Astrocyte (in vitro differentiated cells and primary cell): ENCODE measurements around the gene PCDHB16. TPM values are rescaled to one million over a fixed set of nuclear protein-coding genes. Genes with fewer than 3 reads are reported as not detected.
"Not testable (repeated sequence)": the region's sequence is repeated elsewhere in the genome, so short reads cannot be mapped to it uniquely, and the experiment has no call there.

Source experiments
- DNase-seq: peaks from one replicate; pipeline ENCODE4 v3.0.0-alpha.2; 2010; ENCODE audit warnings: low read depth
- FAIRE-seq: peaks from 2 replicates; lab custom pipeline; 2011; peaks lifted over from hg19 to GRCh38; lab: Jason Lieb, UNC
- H2AFZ ChIP-seq: 2 replicates; pipeline ENCODE4 v1.6.0; 2012; ENCODE audit warnings: low read depth, low read length, inconsistent platforms
- H3K27ac ChIP-seq: 2 replicates; pipeline ENCODE4 v1.5.1; 2011; ENCODE audit warnings: low read depth, low read length, inconsistent platforms
- H3K27me3 ChIP-seq: 2 replicates; pipeline ENCODE4 v1.6.0; 2011; ENCODE audit warnings: low read length, inconsistent platforms; ENCODE audit not compliant: insufficient read depth
- H3K36me3 ChIP-seq: 2 replicates; pipeline ENCODE4 v1.5.1; 2011; ENCODE audit warnings: low read length, inconsistent platforms; ENCODE audit not compliant: insufficient read depth
- H3K4me1 ChIP-seq: 2 replicates; pipeline ENCODE4 v1.5.1; 2011; ENCODE audit warnings: low read length, inconsistent platforms; ENCODE audit not compliant: insufficient read depth
- H3K4me2 ChIP-seq: 2 replicates; pipeline ENCODE4 v1.6.0; 2012; ENCODE audit warnings: low read length, inconsistent platforms
- H3K4me3 ChIP-seq: 2 replicates; pipeline ENCODE4 v1.5.1; 2011; ENCODE audit warnings: low read depth, mild to moderate bottlenecking, low read length, inconsistent platforms; ENCODE audit not compliant: insufficient read depth
- H3K79me2 ChIP-seq: 2 replicates; pipeline ENCODE4 v1.6.0; 2012; ENCODE audit warnings: mild to moderate bottlenecking, low read length, inconsistent platforms; ENCODE audit not compliant: insufficient read depth
- H3K9ac ChIP-seq: 2 replicates; pipeline ENCODE4 v1.6.0; 2012; ENCODE audit warnings: mild to moderate bottlenecking, low read length, inconsistent platforms
- H3K9me3 ChIP-seq: 2 replicates; pipeline ENCODE4 v1.5.1; 2012; ENCODE audit warnings: low read depth, mild to moderate bottlenecking, low read length, inconsistent platforms; ENCODE audit not compliant: insufficient read depth
- H4K20me1 ChIP-seq: 2 replicates; pipeline ENCODE4 v1.6.0; 2012; ENCODE audit warnings: low read length, inconsistent platforms; ENCODE audit not compliant: insufficient read depth
- H3K27ac Mint-ChIP-seq: one replicate; pipeline ENCODE4 v1.8.0; 2021; ENCODE audit warnings: mild to moderate bottlenecking, mixed read lengths; ENCODE audit not compliant: unreplicated experiment
- H3K27me3 Mint-ChIP-seq: one replicate; pipeline ENCODE4 v1.8.0; 2021; ENCODE audit warnings: low read depth, mixed read lengths; ENCODE audit not compliant: unreplicated experiment
- H3K36me3 Mint-ChIP-seq: one replicate; pipeline ENCODE4 v1.8.0; 2021; ENCODE audit warnings: low read depth, mixed read lengths; ENCODE audit not compliant: unreplicated experiment
- H3K4me1 Mint-ChIP-seq: one replicate; pipeline ENCODE4 v1.8.0; 2021; ENCODE audit warnings: low read depth, mixed read lengths; ENCODE audit not compliant: unreplicated experiment
- H3K4me3 Mint-ChIP-seq: one replicate; pipeline ENCODE4 v1.8.0; 2021; ENCODE audit warnings: mild to moderate bottlenecking, moderate library complexity, mixed read lengths; ENCODE audit not compliant: unreplicated experiment
- H3K9me3 Mint-ChIP-seq: one replicate; pipeline ENCODE4 v1.8.0; 2021; ENCODE audit warnings: mild to moderate bottlenecking, mixed read lengths; ENCODE audit not compliant: unreplicated experiment
- EZH2 ChIP-seq: IDR thresholded peaks from 2 replicates; pipeline ENCODE4 v1.6.1; 2012; ENCODE audit warnings: mild to moderate bottlenecking, low read length, inconsistent platforms; ENCODE audit not compliant: insufficient read depth
- total RNA-seq: library from RNA; stranded (reverse); gene quantifications from 2 replicates; pipeline ENCODE4 v1.2.1, GENCODE V29; 2021
- TF ChIP-seq, protein P1 (sequence below): IDR thresholded peaks from 2 replicates; pipeline ENCODE4 v1.5.1; 2011; ENCODE audit warnings: low read depth, mild to moderate bottlenecking, inconsistent platforms, low read length, moderate library complexity; ENCODE audit not compliant: insufficient read depth

PCDHB16 gene
- total RNA-seq, 1 donor from 2014 or later, result 3.2 TPM

DNA sequence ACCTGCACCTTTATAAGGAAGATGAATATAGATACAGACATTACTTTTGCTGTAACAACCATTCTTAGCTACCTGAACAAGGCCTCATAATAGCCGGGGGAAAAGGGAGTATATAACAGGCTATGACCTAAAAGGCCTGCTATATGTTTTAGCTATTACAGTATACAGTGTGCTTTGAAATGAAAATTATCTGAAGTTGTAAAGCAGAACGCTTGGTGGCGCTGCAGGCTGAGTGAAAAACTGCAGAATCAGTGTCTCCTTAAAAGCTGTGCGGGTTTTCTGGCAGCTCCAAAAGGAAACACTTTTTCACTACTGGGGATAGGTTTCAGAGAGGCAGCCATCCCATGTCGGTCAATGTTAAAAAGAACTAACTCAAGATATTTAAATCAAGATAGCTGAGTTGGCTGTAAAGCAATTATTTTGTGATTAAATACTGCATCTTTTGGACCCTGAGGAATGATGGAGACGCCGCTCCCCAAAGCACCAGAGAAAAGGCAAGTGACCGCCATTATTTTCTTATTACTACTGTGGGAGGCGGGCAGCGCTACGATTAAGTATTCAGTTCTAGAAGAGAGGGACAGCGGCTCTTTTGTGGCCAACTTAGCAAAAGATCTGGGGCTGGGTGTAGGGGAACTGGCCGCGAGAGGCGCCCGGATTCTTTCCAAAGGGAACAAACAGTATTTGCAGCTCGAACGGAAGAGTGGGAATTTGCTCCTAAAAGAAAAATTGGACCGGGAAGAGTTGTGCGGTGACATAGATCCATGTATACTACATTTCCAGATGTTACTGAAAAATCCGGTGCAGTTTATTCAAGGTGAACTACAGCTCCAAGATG is 26.4 kb upstream of the PCDHB16 start:
- no peaks in the 10 kb centered on the region for H3K36me3 ChIP-seq
- no peak overlapping the region for H3K4me2 ChIP-seq
- H3K4me3 Mint-ChIP-seq, result no peak overlapping the region
- no peak overlapping the region for H3K27ac ChIP-seq
- DNase-seq (no peak), FAIRE-seq (no peak)
- no peak overlapping the region for H3K27ac Mint-ChIP-seq
- peaks cover 15% of the 10 kb centered on the region for H3K9me3 ChIP-seq
- no peaks in the 10 kb centered on the region for H3K4me1 ChIP-seq
- H2AFZ ChIP-seq, result no peak overlapping the region
- TF ChIP-seq, protein P1, sequence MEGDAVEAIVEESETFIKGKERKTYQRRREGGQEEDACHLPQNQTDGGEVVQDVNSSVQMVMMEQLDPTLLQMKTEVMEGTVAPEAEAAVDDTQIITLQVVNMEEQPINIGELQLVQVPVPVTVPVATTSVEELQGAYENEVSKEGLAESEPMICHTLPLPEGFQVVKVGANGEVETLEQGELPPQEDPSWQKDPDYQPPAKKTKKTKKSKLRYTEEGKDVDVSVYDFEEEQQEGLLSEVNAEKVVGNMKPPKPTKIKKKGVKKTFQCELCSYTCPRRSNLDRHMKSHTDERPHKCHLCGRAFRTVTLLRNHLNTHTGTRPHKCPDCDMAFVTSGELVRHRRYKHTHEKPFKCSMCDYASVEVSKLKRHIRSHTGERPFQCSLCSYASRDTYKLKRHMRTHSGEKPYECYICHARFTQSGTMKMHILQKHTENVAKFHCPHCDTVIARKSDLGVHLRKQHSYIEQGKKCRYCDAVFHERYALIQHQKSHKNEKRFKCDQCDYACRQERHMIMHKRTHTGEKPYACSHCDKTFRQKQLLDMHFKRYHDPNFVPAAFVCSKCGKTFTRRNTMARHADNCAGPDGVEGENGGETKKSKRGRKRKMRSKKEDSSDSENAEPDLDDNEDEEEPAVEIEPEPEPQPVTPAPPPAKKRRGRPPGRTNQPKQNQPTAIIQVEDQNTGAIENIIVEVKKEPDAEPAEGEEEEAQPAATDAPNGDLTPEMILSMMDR, result no peak
- TF ChIP-seq EZH2, result no peak
- no peaks in the 10 kb centered on the region for H4K20me1 ChIP-seq
- no peak overlapping the region for H3K9ac ChIP-seq
- H3K9me3 Mint-ChIP-seq, result peaks cover 25% of the 10 kb centered on the region
- H3K27me3 ChIP-seq, result no peaks in the 10 kb centered on the region
- no peaks in the 10 kb centered on the region for H3K27me3 Mint-ChIP-seq
- no peak overlapping the region for H3K4me3 ChIP-seq
- H3K36me3 Mint-ChIP-seq, result peaks cover 13% of the 10 kb centered on the region
- no peaks in the 10 kb centered on the region for H3K4me1 Mint-ChIP-seq
- H3K79me2 ChIP-seq, result no peaks in the 10 kb centered on the region

DNA sequence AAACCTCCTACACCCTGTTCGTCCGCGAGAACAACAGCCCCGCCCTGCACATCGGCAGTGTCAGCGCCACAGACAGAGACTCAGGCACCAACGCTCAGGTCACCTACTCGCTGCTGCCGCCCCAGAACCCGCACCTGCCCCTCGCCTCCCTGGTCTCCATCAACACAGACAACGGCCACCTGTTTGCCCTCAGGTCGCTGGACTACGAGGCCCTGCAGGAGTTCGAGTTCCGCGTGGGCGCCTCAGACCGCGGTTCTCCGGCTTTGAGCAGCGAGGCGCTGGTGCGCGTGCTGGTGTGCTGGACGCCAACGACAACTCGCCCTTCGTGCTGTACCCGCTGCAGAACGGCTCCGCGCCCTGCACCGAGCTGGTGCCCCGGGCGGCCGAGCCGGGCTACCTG is 24.8 kb upstream of the PCDHB16 start:
- not testable (repeated sequence) for H3K4me3 Mint-ChIP-seq, H3K27ac Mint-ChIP-seq, H3K4me1 Mint-ChIP-seq, H3K79me2 ChIP-seq, FAIRE-seq, H3K4me1 ChIP-seq, H3K36me3 Mint-ChIP-seq, H3K4me3 ChIP-seq, H3K9me3 ChIP-seq, H3K4me2 ChIP-seq, H3K27me3 ChIP-seq, DNase-seq, H4K20me1 ChIP-seq, H3K27ac ChIP-seq, H3K36me3 ChIP-seq, H3K27me3 Mint-ChIP-seq, H3K9ac ChIP-seq, H2AFZ ChIP-seq
- peaks cover 15% of the 10 kb centered on the region for H3K9me3 Mint-ChIP-seq

DNA sequence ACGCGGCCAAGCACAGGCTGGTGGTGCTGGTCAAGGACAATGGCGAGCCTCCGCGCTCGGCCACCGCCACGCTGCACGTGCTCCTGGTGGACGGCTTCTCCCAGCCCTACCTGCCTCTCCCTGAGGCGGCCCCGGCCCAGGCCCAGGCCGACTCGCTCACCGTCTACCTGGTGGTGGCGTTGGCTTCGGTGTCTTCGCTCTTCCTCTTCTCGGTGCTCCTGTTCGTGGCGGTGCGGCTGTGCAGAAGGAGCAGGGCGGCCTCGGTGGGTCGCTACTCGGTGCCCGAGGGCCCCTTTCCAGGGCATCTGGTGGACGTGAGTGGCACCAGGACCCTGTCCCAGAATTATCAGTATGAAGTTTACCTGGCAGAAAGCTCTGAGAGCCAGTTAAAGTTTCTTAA is 24.3 kb upstream of the PCDHB16 start:
- H3K36me3 ChIP-seq, H3K4me2 ChIP-seq, H3K9ac ChIP-seq, DNase-seq, FAIRE-seq, H3K27me3 Mint-ChIP-seq, H3K27ac Mint-ChIP-seq, H3K4me3 Mint-ChIP-seq, H3K27me3 ChIP-seq, H2AFZ ChIP-seq, H3K36me3 Mint-ChIP-seq, H4K20me1 ChIP-seq, H3K4me1 ChIP-seq, H3K4me1 Mint-ChIP-seq, H3K4me3 ChIP-seq, H3K27ac ChIP-seq, H3K79me2 ChIP-seq: not testable (repeated sequence)
- H3K9me3 ChIP-seq, result peaks cover 11% of the 10 kb centered on the region
- H3K9me3 Mint-ChIP-seq, result peaks cover 13% of the 10 kb centered on the region
